ENCODE results near the gene ZSWIM3.

Gene ZSWIM3

DNA sequence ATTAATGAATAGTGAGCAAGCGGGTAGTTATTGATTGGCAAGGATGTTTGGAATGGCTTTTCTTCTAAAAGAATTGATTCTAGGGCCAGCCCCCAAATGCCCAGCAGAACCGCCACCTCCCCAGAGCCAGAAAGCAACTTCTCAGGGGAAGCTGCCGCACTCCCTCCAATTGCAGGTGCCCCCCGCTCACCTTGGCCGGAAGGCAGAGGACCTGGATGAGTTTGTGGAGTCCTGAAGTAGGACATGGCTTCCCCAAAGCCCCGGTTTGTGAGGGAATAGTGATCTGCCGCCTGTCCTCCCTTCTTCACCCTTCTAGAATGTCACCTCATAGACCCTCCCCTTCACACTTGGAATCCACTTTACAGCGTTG, 29.9 kb downstream of the ZSWIM3 start, which contains the start of gene SPATA25:
TSS of gene SPATA25 (minus strand) at position 277 of the 370 bp plus-strand sequence. CDS start at position 245, 32 bp downstream.
- TF ChIP-seq, protein P1, sequence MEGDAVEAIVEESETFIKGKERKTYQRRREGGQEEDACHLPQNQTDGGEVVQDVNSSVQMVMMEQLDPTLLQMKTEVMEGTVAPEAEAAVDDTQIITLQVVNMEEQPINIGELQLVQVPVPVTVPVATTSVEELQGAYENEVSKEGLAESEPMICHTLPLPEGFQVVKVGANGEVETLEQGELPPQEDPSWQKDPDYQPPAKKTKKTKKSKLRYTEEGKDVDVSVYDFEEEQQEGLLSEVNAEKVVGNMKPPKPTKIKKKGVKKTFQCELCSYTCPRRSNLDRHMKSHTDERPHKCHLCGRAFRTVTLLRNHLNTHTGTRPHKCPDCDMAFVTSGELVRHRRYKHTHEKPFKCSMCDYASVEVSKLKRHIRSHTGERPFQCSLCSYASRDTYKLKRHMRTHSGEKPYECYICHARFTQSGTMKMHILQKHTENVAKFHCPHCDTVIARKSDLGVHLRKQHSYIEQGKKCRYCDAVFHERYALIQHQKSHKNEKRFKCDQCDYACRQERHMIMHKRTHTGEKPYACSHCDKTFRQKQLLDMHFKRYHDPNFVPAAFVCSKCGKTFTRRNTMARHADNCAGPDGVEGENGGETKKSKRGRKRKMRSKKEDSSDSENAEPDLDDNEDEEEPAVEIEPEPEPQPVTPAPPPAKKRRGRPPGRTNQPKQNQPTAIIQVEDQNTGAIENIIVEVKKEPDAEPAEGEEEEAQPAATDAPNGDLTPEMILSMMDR (conservative IDR thresholded peaks at IDR 0.05) = no peak
- TF ChIP-seq ZFX (IDR thresholded peaks at IDR 0.05) = no peak
- H3K27ac ChIP-seq = no peak within 1 kb of the TSS

DNA sequence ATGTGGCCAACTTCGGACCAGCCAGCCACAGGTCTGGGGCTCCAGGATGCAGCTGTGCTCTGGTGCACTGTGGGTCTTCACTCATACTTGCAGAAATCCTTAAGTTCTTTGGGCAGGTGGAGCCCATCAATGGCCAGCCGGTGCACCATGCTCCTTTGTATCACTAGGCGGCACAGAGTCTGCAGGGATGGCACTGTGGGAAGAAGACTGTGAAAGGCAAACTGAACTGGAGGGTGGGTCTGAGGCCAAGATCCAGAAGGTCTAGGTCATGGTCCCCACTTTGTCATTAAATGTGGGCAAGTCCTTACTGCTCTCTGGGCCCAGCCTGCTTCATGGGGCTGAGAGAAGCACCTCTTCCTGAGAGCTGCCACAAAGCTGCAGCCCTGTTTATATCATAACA, 31.3 kb downstream of the ZSWIM3 start:
- no peak overlapping the region for H3K27ac ChIP-seq
- TF ChIP-seq ZFX (IDR thresholded peaks at IDR 0.05) = no peak
- TF ChIP-seq, protein P1 (conservative IDR thresholded peaks at IDR 0.05) = no peak

DNA sequence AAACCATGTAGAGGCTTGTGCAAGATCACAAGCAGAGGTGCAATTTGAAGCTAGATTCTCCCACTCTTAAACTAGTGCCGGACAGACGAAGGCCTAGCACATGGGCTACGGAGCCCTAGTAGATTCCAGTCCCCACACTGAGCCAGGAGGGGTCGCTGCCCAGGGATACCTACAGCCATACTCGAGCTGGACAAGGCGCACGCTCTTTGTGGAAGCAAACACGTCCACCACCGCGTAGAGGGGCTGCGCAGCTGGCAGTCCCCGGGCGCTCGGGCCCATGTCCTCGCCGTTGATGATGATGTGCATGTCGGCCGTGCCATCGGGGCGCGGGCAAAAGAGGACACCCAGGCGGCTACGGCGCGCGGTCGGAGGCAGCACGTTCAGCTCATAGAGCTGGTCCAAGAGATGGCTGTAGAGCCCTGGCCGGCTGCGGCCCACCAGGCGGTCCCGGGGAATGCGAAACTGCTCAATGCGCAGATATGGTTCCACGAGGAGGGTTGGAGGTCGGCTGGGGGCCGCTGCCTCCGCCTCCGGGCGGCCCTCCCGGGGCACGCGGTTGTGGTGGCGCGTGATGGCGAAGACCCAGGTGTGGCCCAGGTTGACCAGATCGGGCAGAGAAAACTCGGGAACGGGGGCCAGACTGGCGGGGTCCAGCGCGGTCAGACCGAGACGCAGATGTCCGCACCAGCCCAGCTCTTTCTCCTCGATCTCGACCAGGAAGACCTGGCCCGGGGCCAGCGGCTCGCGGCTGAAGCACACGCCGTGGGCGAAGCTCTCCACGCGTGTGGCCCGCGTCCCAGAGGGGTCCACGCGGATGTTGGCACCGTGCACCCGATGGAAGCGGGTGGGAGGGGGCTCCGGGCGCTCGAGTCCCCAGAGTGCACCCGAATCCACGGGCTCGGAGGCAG, 32.9 kb downstream of the ZSWIM3 start:
- peak overlapping the region; percentile 78 for H3K27ac ChIP-seq
- TF ChIP-seq ZFX (IDR thresholded peaks at IDR 0.05) = no peak
- TF ChIP-seq, protein P1 (conservative IDR thresholded peaks at IDR 0.05) = no peak

DNA sequence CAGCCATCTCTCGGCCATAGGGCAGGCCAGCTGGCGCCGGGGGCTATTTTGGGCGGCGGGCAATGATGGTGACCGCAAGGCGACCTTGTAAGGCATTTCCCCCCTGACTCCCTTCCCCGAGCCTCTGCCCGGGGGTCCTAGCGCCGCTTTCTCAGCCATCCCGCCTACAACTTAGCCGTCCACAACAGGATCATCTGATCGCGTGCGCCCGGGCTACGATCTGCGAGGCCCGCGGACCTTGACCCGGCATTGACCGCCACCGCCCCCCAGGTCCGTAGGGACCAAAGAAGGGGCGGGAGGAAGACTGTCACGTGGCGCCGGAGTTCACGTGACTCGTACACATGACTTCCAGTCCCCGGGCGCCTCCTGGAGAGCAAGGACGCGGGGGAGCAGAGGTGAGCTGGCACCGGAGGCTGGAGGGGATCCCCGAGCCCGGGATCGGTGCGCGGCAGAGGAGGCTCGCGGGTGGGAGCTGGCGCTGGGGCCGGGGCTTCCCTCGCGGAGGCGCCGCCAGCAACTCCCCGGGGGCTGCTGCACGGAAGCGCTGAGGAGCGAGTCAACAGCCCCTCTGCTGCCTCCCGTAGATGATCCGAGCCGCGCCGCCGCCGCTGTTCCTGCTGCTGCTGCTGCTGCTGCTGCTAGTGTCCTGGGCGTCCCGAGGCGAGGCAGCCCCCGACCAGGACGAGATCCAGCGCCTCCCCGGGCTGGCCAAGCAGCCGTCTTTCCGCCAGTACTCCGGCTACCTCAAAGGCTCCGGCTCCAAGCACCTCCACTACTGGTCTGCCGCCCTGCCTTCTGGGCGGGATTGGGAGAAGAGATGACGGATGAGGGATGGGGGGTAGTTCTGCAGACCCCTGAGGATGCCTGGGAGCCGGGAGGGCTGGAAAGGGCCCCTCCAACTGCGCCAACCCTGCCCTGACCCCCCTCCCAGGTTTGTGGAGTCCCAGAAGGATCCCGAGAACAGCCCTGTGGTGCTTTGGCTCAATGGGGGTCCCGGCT, 33.9 kb downstream of the ZSWIM3 start, which contains the start of the genes CTSA and NEURL2:
TSS of gene CTSA (plus strand) at position 351 of the 999 bp plus-strand sequence. CDS start at position 585, 234 bp downstream.
TSS of gene NEURL2 (minus strand) at position 224 of the 999 bp plus-strand sequence. CDS start at position 7, 217 bp downstream.
- H3K27ac ChIP-seq = peak within 1 kb of the TSS; percentile 78
- TF ChIP-seq, protein P1 (conservative IDR thresholded peaks at IDR 0.05) = no peak
- no peak for TF ChIP-seq ZFX (IDR thresholded peaks at IDR 0.05)

DNA sequence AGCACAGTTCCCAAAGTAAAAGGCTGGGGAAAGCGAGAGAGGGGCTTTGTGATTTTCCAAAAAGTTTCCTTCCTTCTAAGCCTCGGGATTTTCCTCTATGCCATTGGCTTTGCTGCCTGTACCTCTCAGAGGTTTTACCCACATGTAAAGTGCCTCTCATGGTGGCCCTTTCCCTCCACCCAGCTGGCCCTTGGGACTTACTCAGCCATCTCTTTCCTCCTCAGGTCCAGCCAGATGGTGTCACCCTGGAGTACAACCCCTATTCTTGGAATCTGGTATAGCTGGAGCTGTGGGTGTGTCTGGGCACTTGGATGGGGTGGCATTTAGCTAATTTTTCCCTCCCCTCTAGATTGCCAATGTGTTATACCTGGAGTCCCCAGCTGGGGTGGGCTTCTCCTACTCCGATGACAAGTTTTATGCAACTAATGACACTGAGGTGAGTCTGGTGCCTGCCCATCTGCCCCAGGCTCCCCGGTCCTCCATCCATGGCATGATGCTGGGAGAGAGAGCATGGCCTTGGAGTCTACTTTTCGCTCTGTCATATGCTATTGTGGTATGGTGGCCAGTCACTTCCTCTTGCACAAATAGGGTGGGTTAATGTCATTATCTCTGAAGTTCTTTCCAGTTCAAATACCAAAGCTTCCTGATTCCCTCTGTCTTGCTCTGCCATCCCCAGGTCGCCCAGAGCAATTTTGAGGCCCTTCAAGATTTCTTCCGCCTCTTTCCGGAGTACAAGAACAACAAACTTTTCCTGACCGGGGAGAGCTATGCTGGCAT, 34.8 kb downstream of the ZSWIM3 start:
- TF ChIP-seq, protein P1 (conservative IDR thresholded peaks at IDR 0.05) = no peak
- no peak for TF ChIP-seq ZFX (IDR thresholded peaks at IDR 0.05)
- peak overlapping the region; percentile 78; the same call in 1 of the 2 replicates for H3K27ac ChIP-seq

DNA sequence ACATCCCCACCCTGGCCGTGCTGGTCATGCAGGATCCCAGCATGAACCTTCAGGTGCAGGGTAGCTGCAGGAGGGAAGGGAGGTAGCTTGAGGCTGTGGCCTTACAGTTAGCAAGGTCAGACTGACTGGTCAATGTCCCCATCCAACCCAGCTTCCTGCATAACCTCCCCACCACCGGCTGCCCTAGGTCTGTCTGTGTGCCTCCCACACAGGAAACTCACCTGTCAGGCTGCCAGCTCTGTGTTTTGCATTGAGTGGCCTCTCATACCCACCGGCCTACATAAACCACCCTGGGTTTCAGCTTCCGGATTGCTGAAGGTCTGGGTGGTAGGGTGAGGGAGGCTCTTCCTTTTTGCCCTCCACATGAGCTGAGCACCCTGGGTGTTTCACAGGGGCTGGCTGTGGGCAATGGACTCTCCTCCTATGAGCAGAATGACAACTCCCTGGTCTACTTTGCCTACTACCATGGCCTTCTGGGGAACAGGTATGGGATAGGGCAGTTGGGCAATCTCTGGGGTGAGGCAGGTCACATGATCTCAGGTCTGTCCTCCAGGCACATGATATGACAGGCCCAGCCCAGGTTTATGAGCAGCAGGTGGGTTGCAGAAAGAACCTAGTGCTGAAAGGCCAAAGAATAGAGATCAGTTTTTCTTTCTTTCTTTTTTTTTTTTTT, 35.5 kb downstream of the ZSWIM3 start:
- H3K27ac ChIP-seq = no peak overlapping the region
- TF ChIP-seq, protein P1 (conservative IDR thresholded peaks at IDR 0.05) = no peak
- TF ChIP-seq ZFX (IDR thresholded peaks at IDR 0.05) = no peak

All from C4-2B (cell line).